GM21381 (cell line): ENCODE data around the gene EPHX1.
"Not testable (repeated sequence)": the region's sequence is repeated elsewhere in the genome, so short reads cannot be mapped to it uniquely, and the experiment has no call there.

Experiments
- ATAC-seq: cut with Tn5 transposase; IDR thresholded peaks from one replicate; pipeline ENCODE4 v1.9.1; 2021; ENCODE audit warnings: mild to moderate bottlenecking, moderate library complexity; ENCODE audit not compliant: unreplicated experiment

The EPHX1 gene

GRCh38 chr1:225777058-225777582 is 32.8 kb upstream of the EPHX1 start:
- ATAC-seq: peak; percentile 8

GRCh38 chr1:225777583-225778336 is 32.2 kb upstream of the EPHX1 start, which contains the start of gene SRP9:
Gene SRP9, plus strand, starts transcription at chr1:225777826. Its CDS starts 115 bp downstream, at chr1:225777941.
- peak; percentile 99 for ATAC-seq

- no peak for ATAC-seq
These were observed 31.6 kb upstream of the EPHX1 start for GRCh38 chr1:225778337-225778669.

- ATAC-seq: not testable (repeated sequence)
These were observed 30.8 kb upstream of the EPHX1 start for GRCh38 chr1:225779165-225779564.

GRCh38 chr1:225780134-225780533 is 29.8 kb upstream of the EPHX1 start:
- ATAC-seq: no peak

GRCh38 chr1:225780630-225781029 is 29.3 kb upstream of the EPHX1 start:
- no peak for ATAC-seq

GRCh38 chr1:225789142-225789541 is 20.8 kb upstream of the EPHX1 start:
- ATAC-seq: not testable (repeated sequence)

- ATAC-seq: no peak
These were observed 15.0 kb upstream of the EPHX1 start for GRCh38 chr1:225794954-225795353.

GRCh38 chr1:225796097-225796496 is 13.8 kb upstream of the EPHX1 start:
- ATAC-seq: not testable (repeated sequence)

- not testable (repeated sequence) for ATAC-seq
These were observed 8.8 kb upstream of the EPHX1 start for GRCh38 chr1:225801146-225801545.

- ATAC-seq: no peak
These were observed 3.7 kb upstream of the EPHX1 start for GRCh38 chr1:225806249-225806648.

- ATAC-seq: not testable (repeated sequence)
These were observed 3.2 kb upstream of the EPHX1 start for GRCh38 chr1:225806736-225807135.

- ATAC-seq: no peak
These were observed 1.8 kb upstream of the EPHX1 start for GRCh38 chr1:225808136-225808535.

- ATAC-seq: not testable (repeated sequence)
These were observed 935 bp downstream of the EPHX1 start for GRCh38 chr1:225810579-225811538.

GRCh38 chr1:225811622-225812487 is 1.9 kb downstream of the EPHX1 start:
- ATAC-seq: no peak

- no peak for ATAC-seq
These were observed 2.7 kb downstream of the EPHX1 start for GRCh38 chr1:225812488-225813213.

- ATAC-seq: no peak
These were observed 3.5 kb downstream of the EPHX1 start for GRCh38 chr1:225813214-225813964.

- ATAC-seq: no peak
These were observed 4.5 kb downstream of the EPHX1 start for GRCh38 chr1:225814381-225814780.

GRCh38 chr1:225815090-225815489 is 5.2 kb downstream of the EPHX1 start:
- ATAC-seq: not testable (repeated sequence)
